Ramos (cell line): ENCODE data around the gene TUSC7.

ENCODE experiments used
- in situ Hi-C: fragments of 300-500 bp; cut with MboI; formaldehyde crosslinking; loops from one replicate; pipeline ENCODE4 v1.14.3; 2022; ENCODE audit warnings: low sequenced_read_pairs; ENCODE audit not compliant: unreplicated experiment

TUSC7 gene

DNA sequence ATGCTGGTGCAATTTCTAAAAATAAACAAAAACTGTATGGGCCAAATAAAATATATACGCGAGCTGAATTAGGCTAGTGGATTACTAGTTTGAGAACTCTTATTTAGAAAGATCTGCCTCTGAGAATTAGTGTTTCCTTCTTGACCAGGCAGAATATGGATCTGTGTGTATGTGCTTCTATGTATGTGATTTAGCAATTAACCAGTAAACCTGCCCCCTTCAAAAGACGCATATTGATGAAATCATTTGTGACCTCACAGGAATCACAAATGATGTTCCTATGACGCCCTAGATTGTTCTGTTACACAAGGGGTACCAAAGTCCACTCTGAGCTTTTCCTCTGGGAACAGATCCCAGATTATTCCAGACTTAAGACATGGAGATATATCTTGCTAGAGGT, at the start of gene TUSC7:
Gene TUSC7, plus strand, starts transcription at position 301 of the 400 bp plus-strand sequence.
- in situ Hi-C loops, result no loop called here

- in situ Hi-C loops, result no loop called here
Observed at GRCh38 chr3:116661196-116661595, 48.4 kb upstream of the TUSC7 start.

DNA sequence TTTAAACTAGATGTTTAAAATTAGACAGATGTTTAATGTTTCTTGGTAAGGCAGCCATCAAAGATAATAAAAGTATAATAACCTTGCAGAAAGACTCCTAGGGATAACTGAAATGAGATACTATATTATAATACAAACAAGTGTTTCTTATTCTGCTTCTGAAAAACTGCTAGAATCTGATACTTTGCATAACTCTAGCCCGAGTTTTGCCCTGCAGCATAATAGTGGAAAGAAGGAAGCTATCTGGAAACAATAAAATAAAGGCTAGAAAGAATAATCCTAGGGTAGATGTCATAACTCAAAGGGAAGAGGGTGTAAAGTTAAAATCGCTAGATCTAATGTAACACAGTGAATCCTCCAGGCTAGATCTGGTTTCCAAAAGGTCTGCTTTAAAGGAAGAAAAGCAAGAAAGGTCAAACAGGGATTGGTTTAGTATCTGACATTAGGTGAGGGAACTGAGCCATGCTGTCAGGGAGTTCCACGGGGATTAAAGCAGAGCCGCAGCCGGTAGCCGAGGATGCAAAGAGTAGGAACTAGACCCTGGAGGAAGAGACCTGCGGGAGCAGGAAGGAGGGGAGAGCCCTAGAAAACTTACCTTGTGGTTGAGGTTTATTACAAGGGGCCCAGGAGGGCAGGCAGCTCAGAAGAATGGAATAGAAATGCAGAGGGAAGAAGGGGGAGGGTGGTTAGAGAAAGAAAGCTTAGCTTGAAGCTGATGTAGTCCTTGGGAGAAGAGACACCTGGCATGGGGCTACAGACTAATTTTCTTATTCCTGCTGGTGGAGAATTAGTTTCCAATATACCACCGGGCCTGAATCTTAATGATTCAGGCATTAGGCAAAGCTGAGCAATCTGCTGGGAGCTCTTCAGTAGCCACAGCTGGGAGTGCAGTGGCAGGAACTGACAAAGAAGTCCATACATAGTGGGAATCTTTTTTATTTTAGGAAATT, 46.1 kb upstream of the TUSC7 start:
- in situ Hi-C loops, result no loop called here

DNA sequence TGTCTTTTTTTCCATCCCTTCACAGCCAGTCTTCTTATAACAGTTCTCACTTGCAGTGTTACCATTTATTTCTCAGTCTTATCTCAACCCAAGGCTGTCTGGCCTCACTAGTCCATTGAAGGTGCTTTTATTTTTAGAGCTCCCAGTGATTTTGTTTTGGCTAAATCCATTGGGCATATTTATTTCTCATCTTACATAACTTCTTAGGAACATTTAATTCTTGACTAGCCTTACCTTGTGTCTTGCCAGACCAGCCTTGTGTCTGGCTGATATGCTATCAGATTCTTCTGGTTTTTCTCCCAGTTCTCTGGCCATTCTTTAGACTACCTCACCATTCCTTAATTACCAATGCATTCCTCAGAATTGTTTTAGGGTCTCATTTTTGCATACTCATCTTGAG, 42.3 kb upstream of the TUSC7 start:
- in situ Hi-C loops, result no loop called here

DNA sequence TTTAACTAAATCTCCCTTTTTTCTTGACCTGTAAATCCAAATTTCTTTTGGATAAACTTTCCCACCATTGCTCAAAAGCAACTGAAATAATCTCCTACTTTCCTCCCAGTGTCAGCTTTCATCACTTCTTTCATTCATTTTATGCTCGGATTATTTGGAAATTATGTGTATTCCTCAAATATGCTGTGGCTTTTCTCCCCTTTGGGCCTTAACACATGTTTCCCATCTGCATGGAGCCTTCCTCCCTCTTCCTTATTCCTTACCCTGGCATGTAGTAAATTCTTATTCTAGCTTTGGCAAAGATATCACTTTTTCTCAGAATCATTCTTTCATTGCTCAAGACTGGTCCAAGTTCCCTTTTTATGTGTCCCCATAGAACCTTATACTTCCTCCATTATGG, 41.8 kb upstream of the TUSC7 start:
- in situ Hi-C loops, result no loop called here

- in situ Hi-C loops, result no loop called here
Observed at GRCh38 chr3:116669576-116669975, 40.0 kb upstream of the TUSC7 start.

- in situ Hi-C loops, result no loop called here
Observed at GRCh38 chr3:116671151-116671550, 38.4 kb upstream of the TUSC7 start.

- in situ Hi-C loops, result no loop called here
Observed at GRCh38 chr3:116678853-116679252, 30.7 kb upstream of the TUSC7 start.

DNA sequence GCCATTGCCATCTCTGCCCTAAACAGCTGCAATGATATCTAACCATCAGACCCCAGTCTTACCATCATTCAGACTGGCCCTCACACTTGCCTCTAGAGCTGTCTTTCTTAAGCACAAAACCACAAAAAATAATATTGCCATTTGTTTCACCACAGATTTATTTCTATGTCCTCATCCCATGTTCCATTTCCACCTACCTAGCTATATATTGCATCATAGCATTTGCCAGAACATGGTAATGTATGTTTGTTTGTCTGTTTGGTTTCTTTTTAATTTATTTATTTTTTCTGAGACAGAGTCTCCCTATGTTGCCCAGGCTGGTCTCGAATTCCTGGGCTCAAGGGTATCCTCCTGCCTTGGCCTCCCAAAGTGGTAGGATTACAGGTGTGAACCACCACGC, 18.5 kb upstream of the TUSC7 start:
- in situ Hi-C loops, result no loop called here

DNA sequence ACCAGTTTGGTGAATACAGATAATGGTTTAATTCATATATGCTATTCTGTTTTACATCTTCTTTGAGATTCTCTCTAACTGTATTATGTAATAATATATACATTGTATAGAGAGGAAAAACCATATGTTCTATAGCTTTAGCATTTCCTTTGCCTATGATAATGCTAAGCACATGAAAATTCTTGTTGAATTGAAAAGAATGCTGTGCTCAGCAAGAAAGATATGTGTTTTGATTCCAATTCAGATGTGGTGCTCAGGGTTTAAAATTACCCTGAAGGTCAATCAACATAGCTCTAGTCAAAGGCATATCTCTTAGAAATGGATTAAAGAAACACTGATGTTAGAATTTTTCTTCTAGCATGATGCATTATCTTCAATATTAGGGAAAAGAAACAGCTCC, 8.5 kb upstream of the TUSC7 start:
- in situ Hi-C loops, result no loop called here

DNA sequence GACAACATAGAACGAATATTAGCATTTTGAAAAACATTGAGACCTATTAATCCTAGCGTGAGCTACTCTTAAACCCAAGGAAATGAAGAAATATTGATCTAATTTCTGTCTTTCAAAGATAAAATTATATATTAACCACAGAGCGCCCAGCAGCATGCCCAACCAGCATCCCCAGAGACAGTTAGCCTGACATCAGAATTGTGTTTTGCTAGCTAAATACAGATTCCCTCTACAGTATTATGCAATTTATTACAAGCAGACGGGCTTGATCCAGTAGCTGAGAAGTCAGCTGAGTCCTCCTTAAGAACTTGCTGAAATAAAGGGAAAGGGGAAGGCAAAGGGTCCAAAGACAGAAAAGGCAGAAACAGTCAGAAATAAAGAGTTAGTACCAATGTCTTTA, 7.2 kb upstream of the TUSC7 start:
- in situ Hi-C loops, result no loop called here

GRCh38 chr3:116707531-116707930, 2.0 kb upstream of the TUSC7 start:
- in situ Hi-C loops, result no loop called here

GRCh38 chr3:116716490-116716889, 6.9 kb downstream of the TUSC7 start:
- in situ Hi-C loops, result no loop called here

GRCh38 chr3:116717566-116717965, 8.0 kb downstream of the TUSC7 start:
- in situ Hi-C loops, result no loop called here

DNA sequence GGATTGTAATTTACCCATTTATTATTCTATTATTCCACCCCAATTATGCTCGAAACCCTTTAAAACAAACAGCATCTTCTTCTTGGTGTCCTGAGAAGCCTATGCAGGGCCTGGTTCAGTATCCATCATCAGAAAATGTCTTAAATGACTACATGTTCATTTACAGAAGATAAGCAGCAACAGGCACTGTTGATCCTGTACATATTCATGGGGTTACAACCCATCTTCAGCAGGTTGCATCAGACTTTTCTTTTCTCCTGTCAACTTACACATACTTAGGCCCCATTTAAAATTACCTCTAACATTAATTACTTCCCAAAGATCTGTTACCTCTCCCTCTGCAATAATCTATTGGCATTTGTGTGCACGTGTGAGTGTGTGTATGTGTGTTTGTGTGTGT, 18.9 kb downstream of the TUSC7 start:
- in situ Hi-C loops, result no loop called here

- in situ Hi-C loops, result no loop called here
Observed at GRCh38 chr3:116734243-116734642, 24.7 kb downstream of the TUSC7 start.

- in situ Hi-C loops, result no loop called here
Observed at GRCh38 chr3:116739678-116740077, 30.1 kb downstream of the TUSC7 start.

DNA sequence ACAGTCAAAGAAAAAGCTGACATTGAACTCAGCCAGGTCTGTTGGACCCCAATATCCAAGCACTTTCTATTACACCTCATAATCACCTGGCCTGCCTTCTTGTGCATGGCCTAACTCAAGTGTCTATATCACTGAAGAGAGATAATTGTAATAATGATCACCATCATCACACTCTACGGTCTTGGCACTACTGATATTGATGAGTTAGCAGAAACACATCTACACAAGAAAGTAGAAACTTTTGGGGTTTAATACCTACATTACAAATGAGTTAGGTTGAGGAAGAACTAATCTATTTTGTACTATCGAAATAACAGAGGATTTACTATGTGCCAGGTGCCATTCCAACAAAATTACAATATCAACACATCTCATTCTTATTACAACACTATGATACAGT, 30.7 kb downstream of the TUSC7 start:
- in situ Hi-C loops, result no loop called here

- in situ Hi-C loops, result no loop called here
Observed at GRCh38 chr3:116741467-116741866, 31.9 kb downstream of the TUSC7 start.

DNA sequence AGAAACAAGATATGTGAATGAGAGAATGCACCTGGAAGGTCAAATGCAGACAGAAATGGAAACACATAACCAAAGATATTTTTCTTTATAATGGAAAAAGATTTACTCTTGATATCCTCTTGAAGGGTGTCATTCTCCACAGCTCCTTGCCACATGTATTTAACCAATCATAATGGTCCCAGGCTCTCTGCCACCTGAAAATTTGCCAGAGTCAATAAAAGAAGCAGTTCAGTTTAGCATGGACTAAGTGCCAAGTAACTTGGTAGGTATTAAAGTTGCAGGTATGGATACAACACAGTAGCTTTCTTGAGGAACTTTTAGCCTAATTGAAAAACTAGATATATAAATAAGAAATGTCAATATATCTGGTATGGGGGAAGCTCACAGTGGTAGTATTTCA, 33.5 kb downstream of the TUSC7 start:
- in situ Hi-C loops, result no loop called here

GRCh38 chr3:116749388-116749787, 39.8 kb downstream of the TUSC7 start:
- in situ Hi-C loops, result no loop called here

DNA sequence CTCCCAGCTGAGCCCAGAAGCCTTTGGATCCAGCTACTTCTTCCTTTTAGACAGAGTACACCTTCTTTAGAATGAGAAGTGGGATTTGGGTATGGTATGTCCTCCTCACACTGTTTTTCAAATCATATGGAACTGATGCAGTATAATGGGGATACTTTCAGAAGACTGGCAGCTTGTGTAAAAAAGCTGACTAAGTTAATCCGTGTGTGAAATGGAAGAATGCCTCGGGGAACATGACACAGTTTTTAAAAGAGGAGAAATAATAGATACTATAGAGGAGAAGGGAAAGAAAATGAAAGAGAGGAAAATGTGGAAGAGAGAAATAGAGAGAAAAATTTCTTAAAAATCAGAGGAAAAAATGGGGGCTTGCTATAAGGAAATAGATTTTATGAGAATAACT, 47.7 kb downstream of the TUSC7 start:
- in situ Hi-C loops, result loop anchor here (25.0 kb wide), 1 partner anchor 620 kb away; no protein-coding TSS in a partner anchor
